ENCODE measurements around the gene SLC25A11.
"Not testable (repeated sequence)": the region's sequence is repeated elsewhere in the genome, so short reads cannot be mapped to it uniquely, and the experiment has no call there.

The SLC25A11 gene

GRCh38 chr17:4944163-4944553 lies 4.3 kb upstream of the SLC25A11 start:
- DNase-seq: peak; percentile 57

GRCh38 chr17:4942760-4943508 lies 3.1 kb upstream of the SLC25A11 start:
- DNase-seq: no peak

- DNase-seq: no peak
Measured at GRCh38 chr17:4941319-4941610, 1.4 kb upstream of the SLC25A11 start.

- peak; percentile 41 for DNase-seq
Measured at GRCh38 chr17:4940555-4941318, 891 bp upstream of the SLC25A11 start.

GRCh38 chr17:4939546-4939795 lies 375 bp downstream of the SLC25A11 start:
- DNase-seq: peak; percentile 29

GRCh38 chr17:4938688-4939545 lies 929 bp downstream of the SLC25A11 start:
- no peak for DNase-seq

- DNase-seq: no peak
Measured at GRCh38 chr17:4938069-4938491, 1.8 kb downstream of the SLC25A11 start.

GRCh38 chr17:4937553-4937952 lies 2.3 kb downstream of the SLC25A11 start:
- DNase-seq: no peak

GRCh38 chr17:4936436-4936835 lies 3.4 kb downstream of the SLC25A11 start:
- DNase-seq: no peak

GRCh38 chr17:4935650-4936049 lies 4.2 kb downstream of the SLC25A11 start:
- no peak for DNase-seq

GRCh38 chr17:4934173-4934979 lies 5.5 kb downstream of the SLC25A11 start:
- no peak for DNase-seq

GRCh38 chr17:4933646-4934045 lies 6.2 kb downstream of the SLC25A11 start:
- no peak for DNase-seq

- no peak for DNase-seq
Measured at GRCh38 chr17:4932756-4933155, 7.1 kb downstream of the SLC25A11 start.

GRCh38 chr17:4931963-4932362 lies 7.9 kb downstream of the SLC25A11 start, which contains the start of gene GP1BA:
Gene GP1BA, plus strand, starts transcription at chr17:4932277. Its CDS starts 328 bp downstream, at chr17:4932605.
- no peak for DNase-seq

- no peak for DNase-seq
Measured at GRCh38 chr17:4928881-4929280, 11.0 kb downstream of the SLC25A11 start.

- not testable (repeated sequence) for DNase-seq
Measured at GRCh38 chr17:4926577-4927335, 13.1 kb downstream of the SLC25A11 start.

GRCh38 chr17:4921320-4921719 lies 18.5 kb downstream of the SLC25A11 start:
- DNase-seq: no peak

GRCh38 chr17:4920351-4921048 lies 19.3 kb downstream of the SLC25A11 start:
- DNase-seq: no peak

- no peak for DNase-seq
Measured at GRCh38 chr17:4919511-4920047, 20.3 kb downstream of the SLC25A11 start.

GRCh38 chr17:4914551-4914950 lies 25.3 kb downstream of the SLC25A11 start:
- not testable (repeated sequence) for DNase-seq

- DNase-seq: no peak
Measured at GRCh38 chr17:4913994-4914393, 25.9 kb downstream of the SLC25A11 start.
